Lower lobe of right lung (tissue), 2 donors: ENCODE data around the gene SCD5. TPM values are rescaled to one million over a fixed set of nuclear protein-coding genes. Genes with fewer than 3 reads are reported as not detected.

Experiments used
- ATAC-seq, 2 donors: fragments of 200-7000 bp; cut with Tn5 transposase; one replicate each; pipeline ENCODE4 v1.9.1; 2020 to 2022; ENCODE audit warnings: mild to moderate bottlenecking in 2 of 2, moderate library complexity in 2 of 2
- DNase-seq: peaks from one replicate; pipeline ENCODE4 v3.0.0-alpha.2; 2020
- H3K27ac ChIP-seq: fragments of 200-600 bp; one replicate; pipeline ENCODE4 v1.8.0; 2022
- H3K27me3 ChIP-seq: fragments of 200-600 bp; one replicate; pipeline ENCODE4 v1.8.0; 2022; ENCODE audit warnings: low read depth
- H3K36me3 ChIP-seq: fragments of 200-600 bp; one replicate; pipeline ENCODE4 v1.8.0; 2022; ENCODE audit warnings: mild to moderate bottlenecking
- H3K4me1 ChIP-seq: fragments of 200-600 bp; one replicate; pipeline ENCODE4 v1.8.0; 2022
- H3K4me3 ChIP-seq: fragments of 200-600 bp; one replicate; pipeline ENCODE4 v1.8.0; 2022; ENCODE audit warnings: mild to moderate bottlenecking
- H3K9me3 ChIP-seq: fragments of 200-600 bp; one replicate; pipeline ENCODE4 v1.8.0; 2022
- CTCF ChIP-seq: fragments of 200-600 bp; IDR thresholded peaks from one replicate; pipeline ENCODE4 v1.8.0; 2022; ENCODE audit warnings: antibody characterized with exemption, mild to moderate bottlenecking
- intact Hi-C: fragments of 100-400 bp; cut with DNase I; formaldehyde crosslinking; loops from one replicate; pipeline ENCODE4 v1.11.0; 2022
- total RNA-seq: library from RNA; stranded (reverse); fragmentation: NEBNext Ultra II Directional; extraction: Animal tissue kit (Norgen Biotek cat#: 25700); gene quantifications from one replicate; pipeline ENCODE4 v1.2.1, GENCODE V29; 2021
- donor health status: DM: no; HTN: yes; CAD: no; lungs with severe emphysema.

Gene SCD5
- total RNA-seq, 1 donor from 2014 or later, result 17.7 TPM

DNA sequence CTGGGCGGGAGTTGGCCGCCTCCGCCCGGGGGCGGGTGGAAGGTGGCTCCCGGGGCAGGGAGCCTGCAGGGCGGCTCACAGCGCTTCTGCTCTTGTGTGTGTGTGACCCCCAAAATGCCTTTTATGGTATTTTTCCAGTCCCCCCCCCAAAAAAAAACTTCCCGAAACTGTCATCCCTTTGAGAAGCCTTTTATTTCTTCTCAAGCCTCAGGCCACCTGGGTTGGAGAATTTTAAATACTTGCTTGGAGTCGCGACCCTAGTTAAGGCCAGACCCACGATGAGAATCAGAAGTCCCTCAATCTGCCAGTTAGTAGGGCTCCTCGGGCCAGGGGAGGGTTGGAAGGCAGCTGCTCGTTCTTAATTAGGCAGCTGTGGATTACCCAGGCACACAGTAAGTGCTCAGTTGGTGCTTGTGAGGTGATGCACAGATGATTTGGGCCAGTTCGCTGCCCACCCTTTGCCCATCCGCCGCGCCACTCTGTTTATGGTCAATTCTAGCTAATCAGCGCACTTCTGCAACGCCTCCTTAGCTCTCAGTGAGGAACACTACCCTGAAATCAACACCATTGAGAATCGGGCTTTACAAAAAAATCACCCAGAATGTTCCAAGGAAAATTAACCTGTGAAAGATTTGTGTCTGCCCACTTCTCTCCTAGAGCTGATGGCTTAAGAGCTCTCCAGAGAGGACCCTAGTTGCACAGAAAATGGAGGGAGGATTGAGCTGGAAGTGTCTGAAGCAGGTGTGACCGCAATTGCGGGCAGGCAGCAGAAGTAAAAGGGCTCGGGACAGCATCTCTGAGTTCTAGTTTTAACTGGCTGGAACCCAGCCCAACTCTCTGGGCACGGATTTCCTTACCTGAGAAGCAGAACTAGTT is 648 bp upstream of the SCD5 start:
- peak overlapping the region; percentile 64 for H3K27ac ChIP-seq
- no peak for DNase-seq
- H3K4me1 ChIP-seq, result peaks cover 23% of the 10 kb centered on the region
- peak; percentile 13 to 22 for ATAC-seq
- peaks cover 12% of the 10 kb centered on the region for H3K27me3 ChIP-seq
- H3K9me3 ChIP-seq, result no peaks in the 10 kb centered on the region
- no peak for TF ChIP-seq CTCF
- peak overlapping the region; percentile 78 for H3K4me3 ChIP-seq
- H3K36me3 ChIP-seq, result no peaks in the 10 kb centered on the region
- intact Hi-C loops, result no loop called here

DNA sequence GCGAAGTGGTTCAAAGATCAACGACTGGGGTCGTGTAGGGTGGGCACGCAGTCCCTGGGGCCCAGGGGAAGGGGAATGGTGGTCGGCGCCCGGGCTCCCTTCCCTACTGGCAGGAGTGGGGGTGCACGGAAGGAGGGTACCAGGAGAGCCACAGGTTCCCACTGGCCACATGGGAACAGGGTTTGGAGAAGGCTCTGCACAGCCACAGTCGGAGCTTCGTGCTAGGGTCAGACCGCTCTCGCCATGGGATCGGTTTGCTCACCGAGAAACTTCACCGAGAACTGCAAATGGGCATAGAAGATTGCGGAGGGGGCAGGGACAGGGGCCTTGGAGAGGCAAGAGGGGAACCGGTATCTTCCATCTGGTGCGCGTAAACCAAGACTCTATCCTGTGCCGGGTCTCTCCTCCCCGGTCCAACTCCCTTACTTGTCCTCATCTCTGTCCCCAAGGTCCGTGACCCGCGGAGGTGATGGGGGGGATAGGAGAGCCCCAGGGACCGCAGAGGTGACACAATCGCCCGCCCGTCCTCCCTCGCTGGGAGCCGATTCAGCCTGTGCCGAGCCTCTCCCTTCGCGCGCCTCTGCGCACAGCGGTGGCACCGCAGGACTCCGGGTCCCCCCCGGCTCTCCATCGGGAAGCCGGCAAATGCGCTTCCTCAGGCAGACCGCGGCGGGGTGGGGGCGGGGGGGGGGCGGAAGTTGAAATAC is 1.0 kb downstream of the SCD5 start:
- no peak overlapping the region for H3K27ac ChIP-seq
- intact Hi-C loops, result no loop called here
- H3K27me3 ChIP-seq, result peaks cover 12% of the 10 kb centered on the region
- H3K4me1 ChIP-seq, result peaks cover 23% of the 10 kb centered on the region
- no peaks in the 10 kb centered on the region for H3K36me3 ChIP-seq
- peak overlapping the region; percentile 78 for H3K4me3 ChIP-seq
- peak; percentile 21 to 27 for ATAC-seq
- H3K9me3 ChIP-seq, result no peaks in the 10 kb centered on the region
- no peak for DNase-seq
- TF ChIP-seq CTCF, result no peak

DNA sequence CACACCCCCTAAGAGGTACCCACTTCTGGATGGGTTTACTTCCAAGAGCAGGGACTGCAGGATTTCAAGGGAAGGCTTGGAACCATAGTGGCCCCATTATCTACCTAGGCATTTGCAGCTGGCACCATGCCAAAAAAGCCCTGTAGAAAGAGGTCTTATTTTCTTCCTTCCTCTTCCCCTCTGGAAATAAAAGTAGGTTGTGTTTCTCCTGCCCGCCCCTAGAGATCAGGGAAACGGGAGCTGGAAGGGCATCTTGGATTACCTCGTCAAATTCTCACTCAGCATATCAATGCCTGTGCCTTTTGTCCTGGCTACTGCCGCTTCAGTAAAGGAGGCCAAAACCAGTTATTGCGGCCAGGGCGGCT is 1.6 kb downstream of the SCD5 start:
- Histone ChIP-seq H3K9me3 (no peaks in the 10 kb centered on the region), H3K4me1 (peaks cover 23% of the 10 kb centered on the region), H3K27me3 (peaks cover 12% of the 10 kb centered on the region), H3K27ac (no peak overlapping the region), H3K4me3 (peak overlapping the region; percentile 78), H3K36me3 (no peaks in the 10 kb centered on the region)
- no peak for TF ChIP-seq CTCF
- no peak for ATAC-seq
- DNase-seq, result no peak
- intact Hi-C loops, result no loop called here

- Histone ChIP-seq H3K4me3 (no peak overlapping the region), H3K9me3 (no peaks in the 10 kb centered on the region), H3K4me1 (peaks cover 12% of the 10 kb centered on the region), H3K27ac (no peak overlapping the region), H3K27me3 (no peaks in the 10 kb centered on the region), H3K36me3 (no peaks in the 10 kb centered on the region)
- no peak for DNase-seq
- ATAC-seq, result no peak
- intact Hi-C loops, result no loop called here
- no peak for TF ChIP-seq CTCF
These were observed 5.5 kb downstream of the SCD5 start for GRCh38 chr4:82792912-82793649.

- DNase-seq (no peak), ATAC-seq (no peak)
- intact Hi-C loops, result no loop called here
- Histone ChIP-seq H3K4me3 (no peak overlapping the region), H3K27me3 (no peaks in the 10 kb centered on the region), H3K4me1 (no peaks in the 10 kb centered on the region), H3K9me3 (no peaks in the 10 kb centered on the region), H3K27ac (no peak overlapping the region), H3K36me3 (no peaks in the 10 kb centered on the region)
- no peak for TF ChIP-seq CTCF
These were observed 7.4 kb downstream of the SCD5 start for GRCh38 chr4:82791179-82791578.
